PFSK-1 (cell line): ENCODE measurements around the gene SLC46A2.

ENCODE experiments used
- POLR2AphosphoS5 ChIP-seq: IDR thresholded peaks from 2 replicates; pipeline ENCODE4 v1.6.1; 2012; ENCODE audit warnings: low read depth, mild to moderate bottlenecking, control low read depth, low read length, moderate library complexity
- REST ChIP-seq, 2 experiments: IDR thresholded peaks; 2 replicates each; pipeline versions ENCODE4 v1.6.1 to v1.8.0; 2011 to 2012; ENCODE audit warnings: low read depth in 2 of 2, low read length in 2 of 2, control low read depth in 1 of 2, inconsistent platforms in 1 of 2, mild to moderate bottlenecking in 1 of 2, moderate library complexity in 1 of 2; ENCODE audit not compliant: insufficient read depth in 1 of 2
- SIN3A ChIP-seq: IDR thresholded peaks from 2 replicates; pipeline ENCODE4 v1.6.1; 2012; ENCODE audit warnings: mild to moderate bottlenecking, low read length, moderate library complexity, borderline replicate concordance; ENCODE audit not compliant: insufficient read depth
- TAF1 ChIP-seq: IDR thresholded peaks from 2 replicates; pipeline ENCODE4 v1.6.1; 2012; ENCODE audit warnings: low read length, control low read depth, borderline replicate concordance; ENCODE audit not compliant: insufficient read depth

- TF ChIP-seq TAF1 (no peak), POLR2AphosphoS5 (no peak), REST (IDR thresholded peaks at IDR 0.05; ENCODE audit: insufficient read depth in 1 of 2, low read depth in 2 of 2, low read length in 2 of 2) (no peak), SIN3A (no peak)
These were observed 49.4 kb downstream of the SLC46A2 start for GRCh38 chr9:112841261-112841660.
